GM20000 (cell line): ENCODE data around the gene GREB1.

Source experiments
- DNase-seq: peaks from one replicate; pipeline ENCODE4 v3.0.0; 2012; ENCODE audit warnings: low spot score
- CTCF ChIP-seq: IDR thresholded peaks from 2 replicates; pipeline ENCODE4 v1.5.1; 2012; ENCODE audit warnings: mild to moderate bottlenecking, control low read depth; ENCODE audit errors: extremely low read depth, missing control alignments

Gene GREB1

GRCh38 chr2:11617984-11618707, 84.3 kb downstream of the GREB1 start:
- TF ChIP-seq CTCF = no peak

GRCh38 chr2:11618708-11619062, 84.8 kb downstream of the GREB1 start:
- no peak for DNase-seq
- no peak for TF ChIP-seq CTCF

More at GRCh38 chr2:11617984-11618707, 84.3 kb downstream of the GREB1 start:
- no peak for DNase-seq

GRCh38 chr2:11621410-11621809, 87.6 kb downstream of the GREB1 start:
- no peak for TF ChIP-seq CTCF
- DNase-seq = no peak

- TF ChIP-seq CTCF = no peak
- no peak for DNase-seq
These were observed 88.8 kb downstream of the GREB1 start for GRCh38 chr2:11622611-11623010.

- DNase-seq = no peak
- TF ChIP-seq CTCF = no peak
These were observed 91.0 kb downstream of the GREB1 start for GRCh38 chr2:11624893-11625292.

GRCh38 chr2:11625671-11626070, 91.8 kb downstream of the GREB1 start:
- no peak for DNase-seq
- TF ChIP-seq CTCF = no peak

GRCh38 chr2:11628675-11629074, 94.8 kb downstream of the GREB1 start:
- no peak for DNase-seq
- no peak for TF ChIP-seq CTCF
